Fibroblast of mammary gland (primary cell): ENCODE measurements around the gene SORBS1.

Experiments
- DNase-seq: peaks from one replicate; pipeline ENCODE4 v3.0.0-alpha.2; 2010; ENCODE audit warnings: low read depth
- H3K4me3 ChIP-seq: 2 replicates; pipeline ENCODE4 v1.5.1; 2011; ENCODE audit warnings: low read depth, mild to moderate bottlenecking, low read length, moderate library complexity; ENCODE audit not compliant: control insufficient read depth
- CTCF ChIP-seq: conservative IDR thresholded peaks from 2 replicates; pipeline ENCODE4 v1.5.1; 2011; ENCODE audit warnings: low read depth, low read length, inconsistent platforms; ENCODE audit not compliant: control insufficient read depth, insufficient read depth

Gene SORBS1

GRCh38 chr10:95505084-95505610 is 56.0 kb downstream of the SORBS1 start:
- DNase-seq: no peak
- H3K4me3 ChIP-seq: no peak overlapping the region
- no peak for TF ChIP-seq CTCF

- TF ChIP-seq CTCF: no peak
- no peak for DNase-seq
- H3K4me3 ChIP-seq: no peak overlapping the region
Observed at GRCh38 chr10:95504246-95504691, 56.9 kb downstream of the SORBS1 start.

GRCh38 chr10:95503526-95503925 is 57.6 kb downstream of the SORBS1 start:
- no peak overlapping the region for H3K4me3 ChIP-seq
- TF ChIP-seq CTCF: no peak
- no peak for DNase-seq

- DNase-seq: no peak
- H3K4me3 ChIP-seq: no peak overlapping the region
- TF ChIP-seq CTCF: no peak
Observed at GRCh38 chr10:95503001-95503400, 58.2 kb downstream of the SORBS1 start.

- no peak for TF ChIP-seq CTCF
- no peak for DNase-seq
- no peak overlapping the region for H3K4me3 ChIP-seq
Observed at GRCh38 chr10:95502377-95502776, 58.8 kb downstream of the SORBS1 start.

- no peak for TF ChIP-seq CTCF
Observed at GRCh38 chr10:95501203-95502094, 59.7 kb downstream of the SORBS1 start.

More at GRCh38 chr10:95501203-95502094, 59.7 kb downstream of the SORBS1 start:
- no peak for DNase-seq
- no peak overlapping the region for H3K4me3 ChIP-seq
